Nucleus accumbens (tissue), 56 donors: ENCODE data around the gene SPTY2D1.

ENCODE experiments used
- DNase-seq, 56 donors: peaks; one replicate each; lab custom pipeline; 2025; lab: John Stamatoyannopoulos, UW

Gene SPTY2D1

GRCh38 chr11:18567081-18567480, 67.1 kb downstream of the SPTY2D1 start:
- no peak for DNase-seq

DNA sequence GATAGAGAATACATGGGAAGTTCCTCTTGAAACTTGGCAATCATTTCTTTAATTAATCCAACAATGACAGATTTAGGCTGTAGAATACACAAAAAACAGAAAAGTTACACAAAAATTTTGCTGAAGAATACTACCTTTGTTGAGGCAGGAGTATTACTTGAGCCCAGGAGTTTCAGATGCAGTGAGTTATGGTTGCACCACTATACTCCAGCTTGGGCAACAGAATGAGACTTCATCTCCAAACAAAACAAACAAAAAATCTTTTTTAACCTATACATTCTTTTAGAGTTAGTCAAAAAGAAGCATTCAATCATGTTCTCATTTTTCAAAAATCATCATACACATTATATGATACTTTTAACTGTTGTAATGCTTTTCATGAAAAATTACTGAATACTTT, 67.7 kb downstream of the SPTY2D1 start:
- DNase-seq: no peak

- no peak for DNase-seq
These were observed 70.0 kb downstream of the SPTY2D1 start for GRCh38 chr11:18564149-18564548.

GRCh38 chr11:18563090-18563730, 70.9 kb downstream of the SPTY2D1 start:
- no peak for DNase-seq
